ENCODE measurements around the gene FBXL12.

DNA sequence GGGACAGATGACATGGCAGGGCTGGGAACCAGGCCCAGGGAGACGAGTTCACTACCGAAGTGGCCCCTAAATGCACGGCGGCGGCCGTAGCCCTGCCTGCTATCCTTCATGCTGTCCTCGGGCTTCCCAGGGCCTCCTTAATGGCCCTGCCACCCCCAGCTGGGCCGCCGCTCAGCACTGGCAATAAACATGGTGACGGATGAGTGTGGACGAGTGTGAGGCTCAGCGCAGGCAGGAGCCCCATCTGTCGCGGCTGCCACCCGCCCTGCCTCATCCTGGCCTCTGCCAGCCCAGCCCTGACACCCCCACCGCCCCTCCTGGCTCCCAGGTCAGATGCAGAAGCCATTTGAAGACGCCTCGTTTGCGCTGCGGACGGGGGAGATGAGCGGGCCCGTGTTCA, 29.9 kb upstream of the FBXL12 start:
- TF ChIP-seq, protein P1, sequence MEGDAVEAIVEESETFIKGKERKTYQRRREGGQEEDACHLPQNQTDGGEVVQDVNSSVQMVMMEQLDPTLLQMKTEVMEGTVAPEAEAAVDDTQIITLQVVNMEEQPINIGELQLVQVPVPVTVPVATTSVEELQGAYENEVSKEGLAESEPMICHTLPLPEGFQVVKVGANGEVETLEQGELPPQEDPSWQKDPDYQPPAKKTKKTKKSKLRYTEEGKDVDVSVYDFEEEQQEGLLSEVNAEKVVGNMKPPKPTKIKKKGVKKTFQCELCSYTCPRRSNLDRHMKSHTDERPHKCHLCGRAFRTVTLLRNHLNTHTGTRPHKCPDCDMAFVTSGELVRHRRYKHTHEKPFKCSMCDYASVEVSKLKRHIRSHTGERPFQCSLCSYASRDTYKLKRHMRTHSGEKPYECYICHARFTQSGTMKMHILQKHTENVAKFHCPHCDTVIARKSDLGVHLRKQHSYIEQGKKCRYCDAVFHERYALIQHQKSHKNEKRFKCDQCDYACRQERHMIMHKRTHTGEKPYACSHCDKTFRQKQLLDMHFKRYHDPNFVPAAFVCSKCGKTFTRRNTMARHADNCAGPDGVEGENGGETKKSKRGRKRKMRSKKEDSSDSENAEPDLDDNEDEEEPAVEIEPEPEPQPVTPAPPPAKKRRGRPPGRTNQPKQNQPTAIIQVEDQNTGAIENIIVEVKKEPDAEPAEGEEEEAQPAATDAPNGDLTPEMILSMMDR (conservative IDR thresholded peaks at IDR 0.05; ENCODE audit: low read depth, low read length): no peak
- TF ChIP-seq FOS (IDR thresholded peaks at IDR 0.05; ENCODE audit: low read depth, low read length) (no peak), POLR2A (IDR thresholded peaks at IDR 0.05; ENCODE audit: low read depth, low read length) (no peak), MAZ (IDR thresholded peaks at IDR 0.05; ENCODE audit: borderline replicate concordance, low read depth, low read length) (no peak), CEBPB (IDR thresholded peaks at IDR 0.05; ENCODE audit: low read depth, low read length) (no peak), RCOR1 (IDR thresholded peaks at IDR 0.05; ENCODE audit: insufficient replicate concordance, low read length) (no peak), SMC3 (IDR thresholded peaks at IDR 0.05; ENCODE audit: low read depth, low read length) (no peak), RFX5 (IDR thresholded peaks at IDR 0.05; ENCODE audit: low read depth, low read length) (no peak)
- TF ChIP-seq, protein P2, sequence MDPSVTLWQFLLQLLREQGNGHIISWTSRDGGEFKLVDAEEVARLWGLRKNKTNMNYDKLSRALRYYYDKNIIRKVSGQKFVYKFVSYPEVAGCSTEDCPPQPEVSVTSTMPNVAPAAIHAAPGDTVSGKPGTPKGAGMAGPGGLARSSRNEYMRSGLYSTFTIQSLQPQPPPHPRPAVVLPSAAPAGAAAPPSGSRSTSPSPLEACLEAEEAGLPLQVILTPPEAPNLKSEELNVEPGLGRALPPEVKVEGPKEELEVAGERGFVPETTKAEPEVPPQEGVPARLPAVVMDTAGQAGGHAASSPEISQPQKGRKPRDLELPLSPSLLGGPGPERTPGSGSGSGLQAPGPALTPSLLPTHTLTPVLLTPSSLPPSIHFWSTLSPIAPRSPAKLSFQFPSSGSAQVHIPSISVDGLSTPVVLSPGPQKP (IDR thresholded peaks at IDR 0.05; ENCODE audit: borderline replicate concordance, low read depth, low read length): no peak
